ENCODE measurements around the gene AP1AR.

AP1AR gene

GRCh38 chr4:112312610-112313239, 81.1 kb downstream of the AP1AR start:
- no peak for DNase-seq

GRCh38 chr4:112315446-112315845, 83.9 kb downstream of the AP1AR start:
- no peak for DNase-seq

- no peak for DNase-seq
Observed at GRCh38 chr4:112316360-112316759, 84.8 kb downstream of the AP1AR start.

- no peak for DNase-seq
Observed at GRCh38 chr4:112318239-112319142, 86.9 kb downstream of the AP1AR start.

All from midbrain (tissue), 1 donor.